Neural crest cell (in vitro differentiated cells): Measurements from ENCODE around the gene SLC25A21. TPM values are rescaled to one million over a fixed set of nuclear protein-coding genes. Genes with fewer than 3 reads are reported as not detected.

Experiments used
- DNase-seq: peaks from one replicate; pipeline ENCODE4 v3.0.0; 2021; ENCODE audit warnings: low read depth, mixed read lengths, low spot score
- H3K27ac Mint-ChIP-seq: one replicate; pipeline ENCODE4 v1.8.0; 2021; ENCODE audit warnings: mild to moderate bottlenecking, mixed read lengths; ENCODE audit not compliant: unreplicated experiment
- H3K27me3 Mint-ChIP-seq: 2 replicates; pipeline ENCODE4 v1.8.0; 2021; ENCODE audit warnings: low read depth, mild to moderate bottlenecking, mixed read lengths
- H3K36me3 Mint-ChIP-seq: 2 replicates; pipeline ENCODE4 v1.8.0; 2021; ENCODE audit warnings: low read depth, mild to moderate bottlenecking, mixed read lengths
- H3K4me1 Mint-ChIP-seq: 2 replicates; pipeline ENCODE4 v1.8.0; 2021; ENCODE audit warnings: mixed read lengths
- H3K4me3 Mint-ChIP-seq: one replicate; pipeline ENCODE4 v1.8.0; 2021; ENCODE audit warnings: mild to moderate bottlenecking, mixed read lengths
- H3K9me3 Mint-ChIP-seq: 2 replicates; pipeline ENCODE4 v1.8.0; 2021; ENCODE audit warnings: mixed read lengths
- CTCF ChIP-seq: fragments of 200-600 bp; sonication (generic); conservative IDR thresholded peaks from 2 replicates; pipeline ENCODE4 v1.5.0; 2021; ENCODE audit warnings: antibody characterized with exemption, mild to moderate bottlenecking
- total RNA-seq: library from RNA; stranded (reverse); gene quantifications from 2 replicates; pipeline ENCODE4 v1.2.1, GENCODE V29; 2021

Gene SLC25A21
- total RNA-seq, 1 donor from 2014 or later = 2.2 TPM

- no peaks in the 10 kb centered on the region for H3K4me1 Mint-ChIP-seq
- no peak for DNase-seq
- no peaks in the 10 kb centered on the region for H3K27me3 Mint-ChIP-seq
- no peak overlapping the region for H3K27ac Mint-ChIP-seq
- H3K36me3 Mint-ChIP-seq = peaks cover 5% of the 10 kb centered on the region
- no peak overlapping the region for H3K4me3 Mint-ChIP-seq
- peaks cover 16% of the 10 kb centered on the region for H3K9me3 Mint-ChIP-seq
- TF ChIP-seq CTCF = no peak
These were observed 390.5 kb downstream of the SLC25A21 start for GRCh38 chr14:36781897-36782296.

GRCh38 chr14:36773558-36773957 lies 398.8 kb downstream of the SLC25A21 start:
- no peak for TF ChIP-seq CTCF
- no peaks in the 10 kb centered on the region for H3K9me3 Mint-ChIP-seq

GRCh38 chr14:36773136-36773540 lies 399.3 kb downstream of the SLC25A21 start:
- Mint-ChIP-seq H3K4me1 (no peaks in the 10 kb centered on the region), H3K9me3 (no peaks in the 10 kb centered on the region), H3K36me3 (peaks cover 3% of the 10 kb centered on the region), H3K4me3 (no peak overlapping the region), H3K27me3 (no peaks in the 10 kb centered on the region), H3K27ac (no peak overlapping the region)
- DNase-seq = no peak
- peak; percentile 49 for TF ChIP-seq CTCF

More at GRCh38 chr14:36773558-36773957, 398.8 kb downstream of the SLC25A21 start:
- peaks cover 3% of the 10 kb centered on the region for H3K36me3 Mint-ChIP-seq
- H3K4me3 Mint-ChIP-seq = no peak overlapping the region
- H3K4me1 Mint-ChIP-seq = no peaks in the 10 kb centered on the region
- no peaks in the 10 kb centered on the region for H3K27me3 Mint-ChIP-seq
- no peak for DNase-seq
- no peak overlapping the region for H3K27ac Mint-ChIP-seq

- DNase-seq = no peak
- Mint-ChIP-seq H3K9me3 (no peaks in the 10 kb centered on the region), H3K4me1 (no peaks in the 10 kb centered on the region), H3K27me3 (no peaks in the 10 kb centered on the region), H3K36me3 (no peaks in the 10 kb centered on the region), H3K27ac (no peak overlapping the region), H3K4me3 (no peak overlapping the region)
- TF ChIP-seq CTCF = no peak
These were observed 401.3 kb downstream of the SLC25A21 start for GRCh38 chr14:36771028-36771640.

GRCh38 chr14:36768638-36769337 lies 403.6 kb downstream of the SLC25A21 start:
- H3K36me3 Mint-ChIP-seq = no peaks in the 10 kb centered on the region
- DNase-seq = no peak
- H3K27me3 Mint-ChIP-seq = no peaks in the 10 kb centered on the region
- no peak overlapping the region for H3K27ac Mint-ChIP-seq
- H3K9me3 Mint-ChIP-seq = no peaks in the 10 kb centered on the region
- H3K4me1 Mint-ChIP-seq = no peaks in the 10 kb centered on the region
- no peak for TF ChIP-seq CTCF
- no peak overlapping the region for H3K4me3 Mint-ChIP-seq
